Progenitor cell of endocrine pancreas (in vitro differentiated cells): ENCODE results near the gene PPP1R3G. TPM values are rescaled to one million over a fixed set of nuclear protein-coding genes. Genes with fewer than 3 reads are reported as not detected.

Experiments
- DNase-seq: peaks from one replicate; pipeline ENCODE4 v3.0.0; 2021; ENCODE audit warnings: low spot score; ENCODE audit not compliant: unreplicated experiment
- H3K27ac Mint-ChIP-seq: 2 replicates; pipeline ENCODE4 v1.8.0; 2021; ENCODE audit warnings: mild to moderate bottlenecking, moderate library complexity, mixed read lengths
- H3K27me3 Mint-ChIP-seq: 2 replicates; pipeline ENCODE4 v1.8.0; 2021; ENCODE audit warnings: mixed read lengths
- H3K36me3 Mint-ChIP-seq: 2 replicates; pipeline ENCODE4 v1.8.0; 2022; ENCODE audit warnings: mixed read lengths; ENCODE audit not compliant: insufficient read depth
- H3K4me1 Mint-ChIP-seq: 2 replicates; pipeline ENCODE4 v1.8.0; 2021; ENCODE audit warnings: low read depth, mixed read lengths
- H3K4me3 Mint-ChIP-seq: 2 replicates; pipeline ENCODE4 v1.8.0; 2021; ENCODE audit warnings: low read depth, mild to moderate bottlenecking, moderate library complexity, mixed read lengths
- H3K9me3 Mint-ChIP-seq: 2 replicates; pipeline ENCODE4 v1.8.0; 2021; ENCODE audit warnings: low read depth, mixed read lengths
- total RNA-seq: library from RNA; stranded (reverse); gene quantifications from 2 replicates; pipeline ENCODE4 v1.2.1, GENCODE V29; 2021
- TF ChIP-seq, protein P1 (sequence below): fragments of 200-600 bp; sonication (generic); IDR thresholded peaks from one replicate; pipeline ENCODE4 v1.5.0; 2021; ENCODE audit warnings: antibody characterized with exemption, mild to moderate bottlenecking; ENCODE audit not compliant: unreplicated experiment

Gene PPP1R3G
- total RNA-seq, 1 donor from 2014 or later: 0.07 TPM

DNA sequence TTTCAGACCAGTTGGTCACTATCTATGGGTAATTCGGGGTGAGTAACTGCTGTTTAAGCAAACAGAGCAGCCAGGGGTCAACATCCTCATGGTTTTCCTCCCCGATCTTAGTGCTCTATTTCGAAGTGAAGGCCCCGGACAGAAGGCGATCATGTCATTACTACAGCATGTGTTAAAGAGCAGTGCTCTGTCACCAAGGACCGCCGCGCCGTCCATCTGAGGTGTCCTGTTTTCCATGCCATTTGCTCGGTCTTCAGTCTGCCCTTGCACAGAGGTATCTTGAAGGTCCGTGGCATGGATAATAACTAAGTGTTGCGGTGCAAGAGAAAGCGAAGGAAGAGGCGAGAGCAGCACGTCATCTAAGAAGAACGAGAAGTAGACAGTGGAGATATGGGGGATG lies 25.1 kb downstream of the PPP1R3G start:
- Mint-ChIP-seq H3K27ac (no peak overlapping the region), H3K9me3 (no peaks in the 10 kb centered on the region), H3K4me1 (no peaks in the 10 kb centered on the region), H3K27me3 (no peaks in the 10 kb centered on the region), H3K4me3 (no peak overlapping the region), H3K36me3 (peaks cover 3% of the 10 kb centered on the region)
- TF ChIP-seq, protein P1, sequence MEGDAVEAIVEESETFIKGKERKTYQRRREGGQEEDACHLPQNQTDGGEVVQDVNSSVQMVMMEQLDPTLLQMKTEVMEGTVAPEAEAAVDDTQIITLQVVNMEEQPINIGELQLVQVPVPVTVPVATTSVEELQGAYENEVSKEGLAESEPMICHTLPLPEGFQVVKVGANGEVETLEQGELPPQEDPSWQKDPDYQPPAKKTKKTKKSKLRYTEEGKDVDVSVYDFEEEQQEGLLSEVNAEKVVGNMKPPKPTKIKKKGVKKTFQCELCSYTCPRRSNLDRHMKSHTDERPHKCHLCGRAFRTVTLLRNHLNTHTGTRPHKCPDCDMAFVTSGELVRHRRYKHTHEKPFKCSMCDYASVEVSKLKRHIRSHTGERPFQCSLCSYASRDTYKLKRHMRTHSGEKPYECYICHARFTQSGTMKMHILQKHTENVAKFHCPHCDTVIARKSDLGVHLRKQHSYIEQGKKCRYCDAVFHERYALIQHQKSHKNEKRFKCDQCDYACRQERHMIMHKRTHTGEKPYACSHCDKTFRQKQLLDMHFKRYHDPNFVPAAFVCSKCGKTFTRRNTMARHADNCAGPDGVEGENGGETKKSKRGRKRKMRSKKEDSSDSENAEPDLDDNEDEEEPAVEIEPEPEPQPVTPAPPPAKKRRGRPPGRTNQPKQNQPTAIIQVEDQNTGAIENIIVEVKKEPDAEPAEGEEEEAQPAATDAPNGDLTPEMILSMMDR: no peak
- no peak for DNase-seq

GRCh38 chr6:5111626-5112025 lies 26.5 kb downstream of the PPP1R3G start:
- DNase-seq: no peak

DNA sequence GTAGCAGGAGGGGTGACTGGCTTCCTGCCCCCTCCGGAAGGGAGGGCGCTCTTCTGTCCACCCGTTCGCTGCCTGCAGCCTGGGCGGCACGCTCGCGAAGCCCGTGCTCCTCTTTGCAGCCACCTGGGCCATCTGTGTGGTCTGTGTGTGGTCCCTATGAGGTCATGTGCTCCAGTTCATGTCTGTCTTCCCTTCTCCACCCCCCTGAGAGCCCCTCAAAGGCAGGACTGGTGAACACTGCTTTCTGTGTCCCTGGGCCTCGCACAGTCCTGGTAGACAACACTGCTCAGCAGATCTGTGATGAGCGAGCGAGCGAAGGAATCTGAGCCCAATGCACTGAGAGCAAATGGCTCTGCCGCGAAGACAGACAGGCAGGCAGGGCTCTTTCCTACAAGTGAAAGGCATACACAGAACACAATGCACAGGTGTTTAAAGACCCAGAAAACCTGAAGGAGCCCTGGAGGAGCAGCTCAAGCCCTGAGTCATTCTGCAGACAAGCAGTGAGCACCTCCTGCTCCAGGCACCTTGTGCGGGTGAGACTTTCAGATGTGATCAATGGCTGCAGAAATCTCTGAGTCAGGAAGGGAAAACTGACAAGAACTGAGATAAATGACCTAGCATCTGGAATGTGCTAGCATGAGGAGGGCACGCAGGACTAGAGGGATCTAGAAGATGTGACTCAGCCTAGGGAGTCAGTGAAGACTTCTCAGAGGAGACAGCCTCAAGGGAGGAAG lies 27.1 kb downstream of the PPP1R3G start:
- Mint-ChIP-seq H3K4me3 (no peak overlapping the region), H3K4me1 (no peaks in the 10 kb centered on the region), H3K9me3 (no peaks in the 10 kb centered on the region), H3K27me3 (no peaks in the 10 kb centered on the region), H3K27ac (no peak overlapping the region), H3K36me3 (peaks cover 3% of the 10 kb centered on the region)
- no peak for DNase-seq
- TF ChIP-seq, protein P1: no peak

More at GRCh38 chr6:5111626-5112025, 26.5 kb downstream of the PPP1R3G start:
- Mint-ChIP-seq H3K9me3 (no peaks in the 10 kb centered on the region), H3K27me3 (no peaks in the 10 kb centered on the region), H3K4me1 (no peaks in the 10 kb centered on the region), H3K36me3 (peaks cover 3% of the 10 kb centered on the region), H3K27ac (no peak overlapping the region), H3K4me3 (no peak overlapping the region)
- TF ChIP-seq, protein P1: no peak

- Mint-ChIP-seq H3K9me3 (no peaks in the 10 kb centered on the region), H3K4me1 (no peaks in the 10 kb centered on the region), H3K27me3 (no peaks in the 10 kb centered on the region), H3K36me3 (peaks cover 3% of the 10 kb centered on the region), H3K4me3 (no peak overlapping the region), H3K27ac (no peak overlapping the region)
- TF ChIP-seq, protein P1: no peak
- DNase-seq: no peak
Observed at GRCh38 chr6:5113096-5113495, 28.0 kb downstream of the PPP1R3G start.

GRCh38 chr6:5115168-5115567 lies 30.0 kb downstream of the PPP1R3G start:
- peaks cover 3% of the 10 kb centered on the region for H3K36me3 Mint-ChIP-seq
- H3K27me3 Mint-ChIP-seq: no peaks in the 10 kb centered on the region
- no peak overlapping the region for H3K27ac Mint-ChIP-seq
- no peak for DNase-seq
- H3K4me3 Mint-ChIP-seq: no peak overlapping the region
- TF ChIP-seq, protein P1: peak; percentile 21
- no peaks in the 10 kb centered on the region for H3K9me3 Mint-ChIP-seq
- H3K4me1 Mint-ChIP-seq: no peaks in the 10 kb centered on the region
